GM21360 (cell line): Measurements from ENCODE around the gene CHST11.

Experiments used
- ATAC-seq: cut with Tn5 transposase; IDR thresholded peaks from one replicate; pipeline ENCODE4 v1.9.1; 2021; ENCODE audit warnings: mild to moderate bottlenecking, moderate library complexity; ENCODE audit not compliant: unreplicated experiment

The CHST11 gene

DNA sequence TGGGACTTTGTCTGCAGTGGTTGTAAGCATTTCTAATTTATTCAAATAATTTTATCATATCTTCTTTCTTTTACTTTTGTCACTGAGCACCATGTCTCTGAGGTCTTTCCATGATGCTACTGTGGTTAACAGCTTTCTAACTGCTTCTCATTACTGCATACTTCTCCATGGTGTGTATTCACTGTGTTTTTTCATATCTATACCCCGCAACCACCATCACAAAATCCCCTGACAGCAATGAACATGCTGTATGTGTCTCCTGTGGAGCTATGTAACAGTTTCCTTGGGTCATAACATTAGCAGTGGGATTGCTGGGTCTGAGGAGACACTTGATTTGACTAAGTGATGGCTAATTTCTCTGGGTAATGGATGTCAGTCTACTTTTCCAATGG is 29.2 kb upstream of the CHST11 start:
- ATAC-seq: no peak

DNA sequence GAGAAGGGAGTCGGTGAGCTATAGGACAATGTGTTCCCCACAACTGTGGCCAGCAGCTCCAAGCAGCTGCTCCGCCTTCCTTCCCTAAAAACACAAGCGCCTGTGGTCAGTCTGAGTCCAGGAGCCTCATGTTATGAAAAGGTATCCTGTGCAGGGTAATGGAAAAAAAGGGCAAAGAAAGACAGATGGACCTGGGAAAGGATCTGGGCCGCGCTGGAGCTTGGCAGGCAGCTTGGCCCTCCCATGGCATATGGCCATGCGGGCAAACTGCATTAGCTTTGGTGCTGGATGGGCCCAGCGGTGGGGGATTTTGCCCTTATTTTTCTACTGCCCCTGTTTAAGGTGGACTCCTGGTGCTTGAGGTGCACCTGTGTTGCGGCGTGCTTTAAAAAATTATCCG is 23.7 kb upstream of the CHST11 start:
- ATAC-seq: no peak

DNA sequence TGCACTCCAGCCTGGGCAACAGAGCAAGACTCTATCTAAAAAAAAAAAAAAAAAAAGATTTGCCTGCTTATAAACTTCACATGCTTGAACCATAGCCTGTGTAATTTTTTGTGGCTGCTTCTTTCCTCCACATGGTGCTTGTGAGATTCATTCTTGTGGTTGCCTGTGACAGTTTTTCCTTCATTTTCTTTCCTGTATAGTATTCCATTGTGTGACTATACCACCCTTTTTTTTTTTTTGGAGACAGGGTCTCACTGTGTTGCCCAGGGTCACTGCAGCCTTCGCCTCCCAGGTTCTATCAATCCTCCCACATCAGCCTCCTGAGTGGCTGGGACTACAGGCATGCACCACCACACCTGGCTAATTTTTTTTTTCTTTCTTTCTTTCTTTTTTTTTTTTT is 22.6 kb upstream of the CHST11 start:
- no peak for ATAC-seq

DNA sequence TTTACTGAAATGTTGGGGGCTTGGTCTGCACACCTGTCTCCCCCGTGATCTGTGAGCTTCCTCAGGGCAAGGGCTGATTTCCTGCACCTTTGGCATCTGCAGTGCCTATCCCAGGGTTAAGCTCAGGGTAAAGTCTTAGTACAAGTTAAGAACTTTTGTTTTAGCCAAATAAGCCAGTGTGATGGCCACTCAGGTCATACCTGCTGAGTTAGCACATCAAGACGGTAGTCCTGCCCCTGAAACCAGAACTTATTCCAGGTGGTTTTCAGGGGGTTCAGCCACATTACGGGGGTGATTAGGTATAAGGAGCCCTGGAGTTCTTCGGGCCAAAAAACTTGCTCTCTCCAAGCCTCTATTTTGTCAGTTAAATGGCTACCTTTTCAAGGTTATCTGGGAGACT is 21.6 kb upstream of the CHST11 start:
- ATAC-seq: no peak

DNA sequence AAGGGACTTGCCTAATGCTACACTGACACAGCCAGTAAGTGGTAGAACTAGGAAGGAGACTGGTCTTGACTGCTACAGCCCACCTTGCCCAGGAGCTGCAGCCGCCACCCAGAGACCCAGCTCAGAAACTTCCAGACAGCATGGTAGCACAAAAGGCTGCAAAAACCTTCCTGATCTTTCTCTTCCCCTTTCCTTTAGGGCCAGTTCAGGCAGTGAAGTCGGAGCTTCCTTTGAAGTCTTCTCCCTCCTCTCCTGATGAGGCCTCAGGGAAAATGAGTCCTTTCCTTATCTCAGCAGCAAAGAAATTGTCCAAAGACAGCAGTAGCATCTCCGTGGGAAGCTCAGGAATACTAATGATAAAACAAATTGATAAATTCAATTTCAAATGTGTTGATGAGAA is 21.0 kb upstream of the CHST11 start:
- no peak for ATAC-seq

DNA sequence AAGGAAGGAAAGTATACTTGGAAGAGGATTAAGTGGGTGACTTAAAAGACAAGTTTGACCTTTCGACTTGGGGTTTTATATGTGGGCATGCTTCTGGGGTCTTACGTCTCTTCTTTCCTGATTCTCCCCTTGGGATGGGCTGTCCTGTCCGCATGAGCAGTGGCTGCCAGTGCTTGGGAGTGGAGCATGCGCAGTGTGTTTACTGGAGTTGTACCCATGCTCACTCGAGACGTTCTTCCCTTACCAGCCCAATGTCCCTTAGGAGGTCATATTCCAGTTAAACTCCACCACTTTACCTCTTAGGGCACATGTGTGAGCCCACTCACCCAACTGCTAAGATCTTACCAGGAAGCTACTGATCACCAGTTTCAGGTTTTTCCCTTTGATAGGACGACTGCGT is 20.0 kb upstream of the CHST11 start:
- ATAC-seq: no peak

DNA sequence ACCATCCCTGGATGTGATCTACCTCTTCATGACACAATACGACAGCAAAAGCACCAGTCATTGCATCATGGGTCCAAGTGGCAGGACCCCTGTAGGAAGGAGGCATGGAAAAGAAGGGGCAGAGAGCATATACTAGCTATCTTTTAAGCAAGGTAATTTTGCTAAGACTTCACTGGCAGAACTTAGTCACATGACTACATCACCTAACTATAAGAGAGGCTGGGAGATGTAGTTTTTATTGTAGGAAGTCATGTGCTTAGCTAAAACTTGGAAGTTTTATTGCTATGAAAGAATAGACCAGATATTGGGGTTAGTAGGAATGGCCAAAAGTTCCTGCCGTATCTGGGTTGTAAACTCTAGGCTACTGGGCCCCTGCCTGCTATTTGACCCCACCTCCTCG is 18.6 kb upstream of the CHST11 start:
- ATAC-seq: no peak

DNA sequence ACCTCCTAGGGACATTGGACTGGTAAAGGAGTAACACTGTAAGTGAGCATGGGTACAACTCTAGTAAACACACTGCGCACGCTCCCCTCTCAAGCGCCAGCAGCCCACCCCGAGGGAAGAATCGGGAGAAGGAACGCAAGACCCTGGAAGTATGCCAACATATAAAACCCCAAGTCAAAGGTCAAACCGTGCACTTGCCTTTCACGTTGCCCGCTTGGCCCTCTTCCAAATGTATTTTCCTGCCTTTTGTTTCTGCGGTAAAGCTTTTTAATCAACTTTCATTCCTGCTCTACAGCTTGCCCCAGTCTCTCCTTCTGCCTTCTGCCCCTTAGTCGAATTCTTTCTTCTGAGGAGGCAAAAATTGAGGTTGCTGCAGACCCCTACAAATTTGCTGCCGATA is 17.6 kb upstream of the CHST11 start:
- ATAC-seq: no peak

DNA sequence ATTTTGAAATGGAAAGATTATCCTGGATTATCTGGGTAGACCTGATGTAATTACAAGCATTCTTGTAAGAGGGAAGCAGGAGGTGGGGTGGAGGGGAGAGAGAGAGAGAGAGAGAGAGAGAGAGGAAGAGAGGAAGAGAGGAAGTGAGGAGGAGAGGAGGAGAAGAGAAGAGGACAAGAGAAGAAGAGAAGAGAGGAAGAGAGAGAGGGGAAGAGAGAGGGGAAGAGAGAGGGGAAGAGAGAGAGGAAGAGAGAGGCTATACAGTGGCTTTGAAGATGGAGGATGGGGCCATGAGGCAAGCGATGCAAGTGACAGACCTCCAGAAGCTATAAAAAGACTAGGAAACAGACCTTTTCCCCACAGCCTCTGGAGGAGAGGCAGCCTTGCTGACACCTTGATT is 13.7 kb upstream of the CHST11 start:
- no peak for ATAC-seq

DNA sequence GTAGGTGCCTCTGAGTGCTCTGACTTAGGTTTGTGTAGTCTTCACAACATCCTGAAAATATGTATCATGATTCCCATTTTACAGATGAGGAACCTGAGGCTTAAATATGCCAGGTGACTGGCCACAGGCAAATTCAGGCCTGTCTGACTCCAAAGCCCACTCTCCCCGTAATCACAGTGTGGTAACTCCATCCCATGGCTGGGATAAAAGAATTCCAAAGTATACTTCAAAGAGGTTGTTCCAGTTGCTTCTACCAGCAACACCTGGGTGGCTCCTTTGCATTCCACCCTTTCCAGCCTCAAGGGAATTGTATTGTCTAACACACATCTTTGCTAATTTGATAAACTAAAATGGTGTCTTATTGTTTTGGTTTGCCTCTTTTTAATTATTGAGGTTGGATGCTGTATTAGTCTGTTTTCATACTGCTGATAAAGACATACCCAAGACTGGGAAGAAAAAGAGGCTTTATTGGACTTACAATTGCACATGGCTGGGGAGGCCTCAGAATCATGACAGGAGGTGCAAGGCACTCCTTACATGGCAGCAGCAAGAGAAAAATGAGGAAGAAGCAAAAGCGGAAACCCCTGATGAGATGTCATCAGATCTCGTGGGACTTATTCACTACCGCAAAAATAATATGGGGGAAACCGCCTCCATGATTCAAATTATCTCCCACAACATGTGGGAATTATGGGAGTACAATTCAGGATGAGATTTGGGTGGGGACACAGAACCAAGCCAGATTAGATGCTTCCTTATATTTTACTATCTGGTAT is 9.9 kb upstream of the CHST11 start:
- no peak for ATAC-seq

DNA sequence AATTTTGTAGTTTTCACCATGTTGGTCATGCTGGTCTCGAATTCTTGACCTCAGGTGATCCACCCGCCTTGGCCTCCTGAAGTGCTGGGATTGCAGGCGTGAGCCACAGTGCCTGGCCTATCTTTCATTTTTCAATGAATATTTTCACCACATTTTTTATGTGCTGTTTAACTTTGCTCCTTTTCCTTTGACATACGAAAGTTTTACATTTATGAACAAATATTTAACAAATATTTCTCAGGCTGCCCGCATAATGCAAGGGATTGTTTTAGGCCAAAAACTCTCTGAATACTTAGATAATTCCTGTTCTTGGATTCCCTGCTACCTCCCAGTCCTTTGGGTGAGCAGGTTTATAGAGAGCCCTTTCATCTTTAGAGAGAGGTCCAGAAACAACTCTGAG is 8.7 kb upstream of the CHST11 start:
- no peak for ATAC-seq

DNA sequence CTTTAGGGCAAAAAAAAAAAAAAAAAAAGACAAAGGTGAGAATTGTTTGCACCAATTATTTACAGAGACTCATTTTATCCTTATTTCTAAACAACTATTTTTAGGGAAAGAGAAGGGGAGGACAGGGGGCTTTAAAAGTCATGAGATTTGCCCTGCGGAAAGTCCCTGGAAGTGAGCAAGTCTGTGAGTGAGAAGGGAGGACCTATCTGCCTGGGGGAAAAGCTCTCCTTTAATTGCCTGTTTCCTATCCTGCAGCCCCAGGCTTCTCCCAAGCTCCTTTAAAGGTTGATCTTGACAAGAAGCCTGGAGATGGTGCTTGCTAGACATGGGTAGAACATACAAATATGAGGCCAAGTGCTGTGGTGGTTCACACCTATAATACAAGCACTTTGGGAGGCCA is 8.3 kb upstream of the CHST11 start:
- no peak for ATAC-seq

DNA sequence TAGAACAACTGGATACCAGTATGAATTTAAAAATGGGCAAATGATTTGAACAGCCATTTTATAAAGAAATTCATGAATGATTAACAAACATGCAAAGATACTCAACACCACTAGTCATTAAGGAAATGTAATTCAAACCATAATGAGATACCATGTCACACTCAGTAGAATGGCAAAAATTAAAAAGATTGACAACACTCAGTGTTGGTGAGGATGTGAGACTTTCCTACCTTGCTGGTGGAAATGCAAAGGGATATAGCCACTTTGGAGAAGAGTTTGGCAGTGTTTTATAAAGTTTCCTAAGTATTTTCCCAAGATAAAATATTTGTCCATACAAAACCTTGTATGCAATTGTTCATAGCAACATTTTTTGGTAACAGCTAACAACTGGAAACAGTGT is 6.0 kb upstream of the CHST11 start:
- ATAC-seq: no peak

DNA sequence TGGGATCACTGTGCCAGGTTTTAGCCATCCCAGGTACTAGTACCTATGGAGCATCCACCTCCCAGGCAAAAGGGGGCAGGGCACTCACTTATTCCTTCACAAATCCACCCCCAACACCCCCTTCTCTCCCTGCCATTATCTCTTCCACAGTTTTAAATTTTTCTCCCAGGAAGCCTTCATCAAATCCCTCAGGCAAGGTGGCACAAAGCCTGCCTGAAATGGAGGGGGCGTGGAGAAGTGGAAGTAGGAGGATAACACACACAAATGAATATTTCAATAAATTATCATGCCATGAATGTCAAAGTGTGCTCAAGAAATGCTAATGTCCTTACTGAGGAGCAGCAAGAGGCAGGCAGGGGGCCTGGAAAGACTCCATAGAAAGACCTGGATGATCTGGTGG is 4.7 kb upstream of the CHST11 start:
- ATAC-seq: no peak

DNA sequence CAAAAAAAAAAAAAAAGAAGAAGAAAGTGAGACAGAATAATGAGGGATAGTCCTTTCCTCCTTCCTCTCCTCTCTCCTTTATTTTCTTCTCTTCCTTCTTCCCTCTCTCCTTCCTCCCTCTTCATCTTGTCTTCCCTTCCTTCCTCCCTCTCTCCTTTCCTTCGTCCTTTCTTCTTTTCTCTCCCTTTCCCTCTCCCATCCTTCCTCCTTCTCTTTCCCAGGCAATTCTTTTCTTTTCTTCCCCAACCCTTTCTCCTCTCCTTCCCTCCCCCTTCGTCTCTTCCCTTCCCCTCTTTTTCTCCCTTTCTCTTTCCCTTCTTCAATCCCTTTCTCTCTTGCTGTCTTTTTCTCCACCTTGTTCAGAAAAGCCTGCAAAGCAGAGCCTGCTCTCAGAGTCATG is 3.6 kb upstream of the CHST11 start:
- no peak for ATAC-seq

DNA sequence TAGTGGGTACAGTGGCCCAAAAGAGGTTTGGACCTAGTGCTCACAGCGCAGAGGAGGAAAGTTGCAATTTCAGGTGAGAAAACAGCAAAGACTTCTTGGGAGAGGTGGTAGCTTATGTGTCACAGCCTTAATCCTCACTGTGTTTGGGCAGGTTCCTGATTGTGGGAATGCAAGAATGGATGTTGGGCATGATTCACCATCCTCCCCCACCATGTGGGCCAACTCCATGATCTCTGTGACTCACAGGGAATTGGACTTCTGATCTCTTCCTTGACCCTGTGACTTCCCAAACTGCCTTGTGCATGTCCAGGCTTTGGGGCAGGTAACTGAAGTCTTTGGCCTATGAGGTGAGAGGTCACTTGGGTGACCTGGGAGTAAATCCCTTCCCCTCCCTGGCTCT is 1.8 kb upstream of the CHST11 start:
- no peak for ATAC-seq

DNA sequence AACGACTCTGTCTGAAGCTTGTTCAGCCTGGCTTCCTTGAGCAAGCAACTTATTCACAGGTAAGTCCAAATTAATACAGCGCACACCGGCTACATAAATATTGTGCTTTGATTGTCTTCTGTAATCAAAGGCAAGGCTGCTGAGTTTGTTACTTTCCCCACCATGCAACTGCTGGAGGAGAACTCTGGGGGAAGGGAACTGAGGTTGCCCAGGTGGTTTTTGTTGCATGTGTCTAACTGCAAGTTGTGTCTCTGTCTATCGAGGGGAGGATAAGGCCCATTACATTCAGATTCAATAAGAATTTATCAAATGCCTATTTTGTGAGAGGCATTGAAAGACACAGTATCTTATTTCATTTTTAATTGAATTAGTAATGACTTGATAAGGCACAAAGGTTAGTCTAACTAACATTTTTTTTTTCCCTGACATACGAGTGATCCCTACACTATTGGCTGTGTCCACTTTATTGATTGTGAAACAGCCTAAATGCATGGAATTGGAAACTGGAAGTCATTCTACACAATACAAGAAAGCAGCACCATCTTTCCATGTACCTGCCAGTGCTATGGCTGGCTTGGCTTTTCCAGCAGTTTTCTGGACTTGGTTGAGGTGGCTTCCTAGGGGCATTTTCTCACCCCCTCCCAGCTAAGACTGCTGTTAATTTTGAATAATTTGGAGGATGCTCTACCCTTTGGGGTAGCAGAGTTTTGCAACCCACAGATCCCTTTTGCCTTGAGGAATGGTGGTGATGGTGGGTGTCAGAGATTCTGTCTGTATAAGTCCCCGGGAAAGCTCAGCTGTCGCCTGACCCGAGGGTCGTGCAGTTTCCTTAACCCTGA is 951 bp upstream of the CHST11 start:
- ATAC-seq: no peak

DNA sequence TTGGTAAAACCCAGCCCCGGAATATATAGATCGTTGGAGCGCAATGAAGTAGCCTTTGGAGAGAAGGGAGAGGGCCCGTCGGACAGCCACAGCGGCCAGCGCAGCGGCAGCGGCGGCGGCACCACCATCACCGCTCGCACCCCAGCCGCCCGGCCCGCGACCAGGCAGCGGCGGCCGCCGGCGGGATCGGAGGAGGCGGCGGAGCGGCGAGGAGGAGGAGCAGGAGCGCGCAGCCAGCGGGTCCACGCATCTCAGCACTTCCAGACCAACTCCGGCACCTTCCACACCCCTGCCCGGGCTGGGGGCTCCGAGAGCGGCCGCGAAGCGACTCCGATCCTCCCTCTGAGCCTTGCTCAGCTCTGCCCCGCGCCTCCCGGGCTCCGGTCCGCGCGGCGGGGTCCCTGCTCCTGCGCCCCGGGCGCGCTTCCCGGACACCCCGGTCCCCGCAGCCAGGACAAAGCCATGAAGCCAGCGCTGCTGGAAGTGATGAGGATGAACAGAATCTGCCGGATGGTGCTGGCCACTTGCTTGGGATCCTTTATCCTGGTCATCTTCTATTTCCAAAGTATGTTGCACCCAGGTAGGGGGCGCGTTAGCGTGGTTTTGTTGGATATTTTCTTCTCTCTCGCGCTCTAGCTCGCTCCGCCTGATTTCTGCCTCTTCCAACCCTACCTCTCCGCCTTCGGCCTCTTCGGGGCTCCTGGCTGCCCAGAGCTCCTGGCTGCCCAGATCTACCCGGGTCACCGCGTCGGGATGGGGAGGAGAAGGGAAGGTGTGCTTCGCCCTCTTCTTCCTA is 400 bp downstream of the CHST11 start:
- ATAC-seq: peak; percentile 29

DNA sequence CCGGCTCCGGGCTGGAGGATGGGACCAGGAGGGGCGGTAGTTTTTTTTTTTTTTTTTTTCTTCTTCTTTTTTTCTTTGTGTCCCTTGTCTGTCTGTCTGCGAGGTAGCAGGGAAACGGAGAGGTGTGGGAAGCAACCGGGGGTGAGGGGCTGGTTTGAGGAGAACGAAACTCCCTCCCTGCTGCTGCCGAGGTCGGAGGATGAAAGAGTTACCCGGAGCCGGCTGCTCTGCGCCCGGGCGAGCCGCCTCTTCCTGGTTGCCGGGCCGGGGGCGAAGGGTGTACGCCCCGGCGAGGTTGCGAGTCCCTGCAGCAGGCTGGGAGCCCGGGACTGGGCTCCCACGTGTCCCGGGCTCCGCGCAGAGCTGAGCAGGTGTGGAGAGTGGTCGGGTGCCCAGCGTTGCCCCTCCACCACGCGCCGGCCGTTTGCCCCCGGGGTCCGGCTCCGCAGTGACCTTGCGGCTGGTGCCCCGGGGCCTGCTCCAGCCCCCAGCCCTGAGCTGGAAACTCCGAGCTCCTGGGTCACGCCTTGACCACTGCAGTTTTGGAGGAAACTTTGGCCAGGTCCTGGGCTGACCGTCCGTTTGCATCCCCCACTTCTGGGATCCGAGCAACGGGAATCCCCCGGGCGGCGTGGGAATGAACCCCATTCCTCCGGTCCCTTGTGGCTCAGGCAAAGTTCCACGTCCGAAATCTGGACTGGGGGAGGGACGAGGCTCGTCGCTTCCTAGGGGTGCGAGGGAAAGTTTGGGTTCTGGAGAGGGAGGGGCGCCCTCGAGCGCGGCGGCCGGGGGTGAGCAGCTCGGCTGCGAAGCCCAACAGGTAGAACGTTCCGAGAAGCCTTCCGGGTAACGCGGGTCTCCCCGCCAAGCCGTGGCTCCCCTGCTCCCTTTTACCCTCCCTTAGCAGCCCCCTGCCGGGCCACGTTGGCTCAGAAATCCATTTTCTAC is 1.3 kb downstream of the CHST11 start:
- ATAC-seq: no peak

DNA sequence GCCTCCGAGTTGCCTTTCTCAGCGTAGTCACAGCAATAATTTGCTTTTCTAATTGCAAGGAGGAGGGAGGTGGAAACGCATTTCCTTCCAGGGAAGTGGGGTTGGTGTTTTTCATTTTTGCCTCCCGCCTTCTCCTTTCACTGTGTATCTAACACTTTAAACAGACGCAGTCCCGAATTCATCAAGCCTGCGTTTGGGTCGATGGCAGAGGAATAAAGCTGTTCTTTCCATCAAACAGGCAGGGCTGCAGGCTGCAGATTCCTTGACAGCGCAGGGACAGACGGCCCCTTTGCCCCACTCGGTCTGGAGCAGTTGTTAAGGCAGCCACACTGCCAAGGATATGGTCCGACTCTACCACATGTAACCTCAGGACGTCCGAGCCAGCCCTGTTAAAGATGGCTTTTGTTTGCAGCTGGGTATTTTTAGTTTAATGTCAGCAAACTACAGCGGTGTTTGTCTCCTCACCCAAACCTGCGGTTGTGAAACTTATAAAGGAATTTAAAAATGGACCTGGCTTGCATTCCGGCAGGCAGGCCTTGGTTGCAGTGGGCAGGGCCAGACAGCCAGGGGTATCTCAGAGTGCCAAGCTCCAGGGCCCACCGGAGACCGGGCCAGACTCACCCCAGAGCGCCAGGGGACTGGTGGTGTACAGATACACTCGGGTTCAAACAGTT is 2.1 kb downstream of the CHST11 start:
- no peak for ATAC-seq
